HG03460 (cell line): ENCODE data around the gene FRG2C.
"Not testable (repeated sequence)": the region's sequence is repeated elsewhere in the genome, so short reads cannot be mapped to it uniquely, and the experiment has no call there.

Experiments
- ATAC-seq: cut with Tn5 transposase; IDR thresholded peaks from one replicate; pipeline ENCODE4 v1.9.1; 2021; ENCODE audit not compliant: unreplicated experiment

FRG2C gene

GRCh38 chr3:75669348-75670297 lies 5.5 kb downstream of the FRG2C start:
- not testable (repeated sequence) for ATAC-seq

- not testable (repeated sequence) for ATAC-seq
These were observed 6.5 kb downstream of the FRG2C start for GRCh38 chr3:75670298-75671286.

GRCh38 chr3:75671287-75672139 lies 7.4 kb downstream of the FRG2C start:
- not testable (repeated sequence) for ATAC-seq

GRCh38 chr3:75672140-75672775 lies 8.1 kb downstream of the FRG2C start:
- not testable (repeated sequence) for ATAC-seq

GRCh38 chr3:75683965-75684364 lies 19.8 kb downstream of the FRG2C start:
- not testable (repeated sequence) for ATAC-seq

- ATAC-seq, result no peak
These were observed 23.2 kb downstream of the FRG2C start for GRCh38 chr3:75687323-75687722.

GRCh38 chr3:75692061-75692460 lies 27.9 kb downstream of the FRG2C start:
- no peak for ATAC-seq
